RWPE1 (cell line): ENCODE measurements around the gene DUOX1.

Experiments
- CTCF ChIA-PET: fragments of 350-600 bp; sonication (Branson Sonifier 250); formaldehyde crosslinking; extraction: SDS; loops from one replicate; lab custom pipeline; 2021; lab: Yijun Ruan, JAX
- POLR2A ChIA-PET: fragments of 400-600 bp; formaldehyde crosslinking; extraction: SDS; loops from one replicate; lab custom pipeline; 2020; ENCODE audit warnings: antibody characterized with exemption; ENCODE audit not compliant: low non-redundant PET; lab: Yijun Ruan, JAX
- DNase-seq: peaks from one replicate; pipeline ENCODE4 v3.0.0; 2012; ENCODE audit warnings: low spot score
- H3K27ac ChIP-seq: fragments of 450-650 bp; 2 replicates; pipeline ENCODE4 v1.5.1; 2017
- CTCF ChIP-seq: fragments of 450-650 bp; conservative IDR thresholded peaks from 2 replicates; pipeline ENCODE4 v1.5.1; 2017; ENCODE audit warnings: low read depth, mild to moderate bottlenecking

Gene DUOX1

GRCh38 chr15:45174069-45174468 lies 44.3 kb downstream of the DUOX1 start:
- ChIA-PET CTCF (interaction anchor here (1.2 kb wide), 1 partner anchor 11 kb away, joined by 3 read pairs; no protein-coding TSS in a partner anchor), POLR2A (no interaction called here)
- TF ChIP-seq CTCF = no peak
- peak; percentile 26 for DNase-seq
- H3K27ac ChIP-seq = no peak overlapping the region

- H3K27ac ChIP-seq = no peak overlapping the region
- no peak for TF ChIP-seq CTCF
- no peak for DNase-seq
- ChIA-PET CTCF (interaction anchor here (0.6 to 1.2 kb wide), 2 partner anchors 12 to 14 kb away, joined by 3 to 7 read pairs; no protein-coding TSS in a partner anchor), POLR2A (no interaction called here)
Observed at GRCh38 chr15:45174577-45174976, 44.8 kb downstream of the DUOX1 start.

- CTCF ChIA-PET = interaction anchor here (0.6 to 1.9 kb wide), 2 partner anchors 14 to 41 kb away, joined by 3 to 4 read pairs; no protein-coding TSS in a partner anchor
- TF ChIP-seq CTCF = no peak
- POLR2A ChIA-PET = no interaction called here
- no peak for DNase-seq
- no peak overlapping the region for H3K27ac ChIP-seq
Observed at GRCh38 chr15:45177285-45177684, 47.5 kb downstream of the DUOX1 start.

- TF ChIP-seq CTCF = no peak; the same call in 1 of the 2 replicates
- H3K27ac ChIP-seq = no peak overlapping the region
- no peak for DNase-seq
- CTCF ChIA-PET = interaction anchor here (0.8 to 1.9 kb wide), 4 partner anchors 9 to 18 kb away, joined by 3 to 8 read pairs (median 4); no protein-coding TSS in a partner anchor
- POLR2A ChIA-PET = interaction anchor here (1.6 kb wide), 1 partner anchor 11 kb away, joined by 4 read pairs; no protein-coding TSS in a partner anchor
Observed at GRCh38 chr15:45179221-45179985, 49.6 kb downstream of the DUOX1 start.

GRCh38 chr15:45180201-45180600 lies 50.4 kb downstream of the DUOX1 start:
- DNase-seq = no peak
- no peak overlapping the region for H3K27ac ChIP-seq
- TF ChIP-seq CTCF = no peak
- CTCF ChIA-PET = interaction anchor here (0.8 to 1.6 kb wide), 2 partner anchors 10 to 12 kb away, joined by 3 to 8 read pairs; no protein-coding TSS in a partner anchor
- POLR2A ChIA-PET = interaction anchor here (1.6 kb wide), 1 partner anchor 12 kb away, joined by 4 read pairs; no protein-coding TSS in a partner anchor

- TF ChIP-seq CTCF = no peak
- H3K27ac ChIP-seq = no peak overlapping the region
- DNase-seq = no peak
- CTCF ChIA-PET = no interaction called here
- POLR2A ChIA-PET = interaction anchor here (1.6 kb wide), 1 partner anchor 13 kb away, joined by 4 read pairs; no protein-coding TSS in a partner anchor
Observed at GRCh38 chr15:45180648-45181436, 51.0 kb downstream of the DUOX1 start.
